Activated T-cell treated with anti-CD3 and anti-CD28 coated beads for 48 hours (primary cell): ENCODE results near the gene CDH13.

Experiments
- DNase-seq: peaks from one replicate; pipeline ENCODE4 v3.0.0-alpha.2; 2020; ENCODE audit warnings: low read depth

CDH13 gene

DNA sequence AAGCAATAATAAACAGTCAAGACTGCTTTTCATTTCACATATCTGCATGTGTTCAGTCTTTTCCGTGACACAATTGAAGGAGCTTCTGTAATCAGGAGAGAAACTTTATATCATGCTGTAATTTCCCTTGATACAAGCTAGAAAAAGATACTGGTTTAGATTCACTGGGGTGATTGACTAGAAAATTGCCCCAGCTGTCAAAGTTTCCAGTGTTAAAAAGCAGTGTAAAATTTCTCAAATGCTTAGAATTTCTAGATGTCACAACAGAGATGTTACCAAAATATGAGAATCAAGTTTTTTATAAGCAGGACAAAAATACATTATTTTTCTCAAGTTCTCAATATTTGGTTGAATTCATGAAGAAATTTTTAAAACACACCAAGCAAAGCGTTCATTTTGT lies 888.6 kb downstream of the CDH13 start:
- no peak for DNase-seq

DNA sequence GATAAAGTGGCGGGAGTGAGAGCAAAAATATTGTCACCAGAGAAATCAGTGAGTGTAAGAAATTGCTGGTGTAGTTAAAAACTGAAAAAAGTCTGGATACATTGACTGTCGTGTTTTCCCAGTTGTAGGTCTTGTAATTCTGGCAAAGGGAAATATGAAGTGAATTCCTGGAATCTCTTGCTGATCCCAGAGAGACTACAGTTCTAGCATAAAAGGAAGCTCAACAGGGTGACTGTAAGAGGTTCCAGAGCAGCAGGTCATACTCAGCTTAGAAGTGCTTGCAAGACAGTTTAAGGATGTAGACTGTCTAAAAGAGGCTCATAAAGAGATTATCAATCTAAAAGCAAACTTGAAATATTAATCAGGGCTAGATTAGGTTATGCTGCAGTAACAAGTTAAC lies 890.2 kb downstream of the CDH13 start:
- DNase-seq, result no peak

DNA sequence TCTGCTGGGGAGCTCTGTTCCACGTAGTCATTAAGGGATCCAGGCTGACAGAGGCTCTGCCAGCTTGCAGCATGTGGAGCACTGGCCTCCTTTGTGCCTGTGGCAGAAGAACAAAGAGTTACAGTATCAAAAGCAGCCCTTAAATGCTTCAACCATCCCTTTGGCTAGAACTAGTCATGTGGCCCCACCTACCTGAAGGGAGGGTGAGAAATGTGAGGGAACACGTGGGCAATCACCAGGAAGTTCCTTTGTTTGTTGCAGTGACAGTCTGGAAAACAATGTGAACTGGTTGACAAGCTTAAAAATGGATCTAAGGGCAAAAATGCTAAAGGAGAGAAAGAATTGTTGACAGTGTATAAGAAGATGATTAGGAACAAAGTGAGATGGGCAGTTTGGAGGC lies 890.6 kb downstream of the CDH13 start:
- no peak for DNase-seq

DNA sequence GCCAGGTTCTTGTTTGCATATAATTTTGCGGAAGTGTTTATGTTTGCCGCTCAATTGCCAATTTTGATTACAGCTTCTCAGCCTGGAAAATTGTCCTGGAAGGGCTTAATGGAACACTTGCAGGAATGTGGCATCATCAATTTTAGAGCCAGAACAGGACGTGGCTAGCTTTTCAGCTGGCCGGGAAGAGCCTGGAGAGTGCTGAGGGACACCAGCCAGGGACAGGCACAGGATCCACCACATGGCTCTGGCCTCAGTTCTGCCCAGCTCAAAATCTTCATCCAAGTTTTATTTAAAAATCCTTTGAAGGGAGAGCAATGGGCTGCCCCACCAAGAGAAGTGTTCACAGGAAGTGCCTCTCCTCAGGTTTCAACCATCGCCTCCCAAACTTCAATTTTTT lies 893.8 kb downstream of the CDH13 start:
- DNase-seq, result no peak

DNA sequence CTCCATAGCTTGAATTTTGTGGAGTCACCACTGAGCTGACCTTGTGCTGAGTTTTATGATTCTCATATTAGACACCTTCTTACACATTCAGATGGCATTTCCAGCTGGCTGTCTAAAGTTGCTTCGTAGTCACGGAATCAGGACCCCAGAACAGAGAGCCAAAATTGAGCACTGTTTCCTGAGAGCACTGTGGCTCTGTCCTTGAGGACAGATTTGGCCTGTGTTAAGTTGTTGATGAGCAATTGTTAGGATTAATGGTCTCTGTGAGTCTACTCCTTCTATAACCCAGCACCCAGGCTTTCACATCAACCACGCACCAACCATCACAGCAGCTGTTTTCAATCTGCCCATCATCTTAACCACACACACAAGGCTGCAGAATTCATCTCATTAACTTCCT lies 903.5 kb downstream of the CDH13 start:
- no peak for DNase-seq

DNA sequence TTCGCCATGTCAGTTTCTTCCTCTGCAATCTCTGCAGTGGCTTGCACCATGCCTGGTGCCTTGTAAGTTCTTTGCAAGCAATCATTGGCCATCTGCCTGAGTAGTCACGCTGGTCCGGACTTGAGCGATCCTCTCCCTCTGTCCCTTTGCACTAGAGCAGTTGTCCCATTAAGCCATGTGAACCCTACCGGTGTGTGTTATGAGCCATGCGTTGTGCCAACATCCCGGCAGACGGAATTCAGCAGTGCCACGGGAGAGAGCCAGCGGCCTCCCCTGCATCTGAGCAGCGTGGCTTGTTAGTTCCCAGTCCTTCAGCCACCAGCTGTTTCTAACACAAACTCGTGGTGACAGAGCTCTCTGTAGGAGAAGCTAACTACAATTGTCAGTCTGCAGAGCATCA lies 905.9 kb downstream of the CDH13 start:
- no peak for DNase-seq

DNA sequence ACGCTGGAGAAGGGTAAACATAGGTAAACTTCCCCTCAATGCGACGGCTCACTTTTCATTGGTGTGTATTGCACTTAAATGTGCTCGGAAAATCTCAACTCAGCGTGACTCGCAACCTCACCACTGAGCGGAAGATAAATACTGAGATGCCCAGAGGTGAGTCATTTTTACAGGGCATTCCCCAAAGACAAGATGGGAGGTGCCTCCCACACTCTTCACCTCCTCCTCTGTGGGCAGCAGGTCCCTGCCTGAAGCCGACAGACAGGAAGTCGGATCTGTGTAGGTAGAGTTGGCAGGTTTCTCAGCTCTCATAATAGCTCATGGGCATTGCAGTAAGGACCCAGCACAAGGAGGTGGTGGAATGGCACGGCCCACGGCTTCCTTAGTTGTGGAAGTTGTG lies 906.4 kb downstream of the CDH13 start:
- no peak for DNase-seq

DNA sequence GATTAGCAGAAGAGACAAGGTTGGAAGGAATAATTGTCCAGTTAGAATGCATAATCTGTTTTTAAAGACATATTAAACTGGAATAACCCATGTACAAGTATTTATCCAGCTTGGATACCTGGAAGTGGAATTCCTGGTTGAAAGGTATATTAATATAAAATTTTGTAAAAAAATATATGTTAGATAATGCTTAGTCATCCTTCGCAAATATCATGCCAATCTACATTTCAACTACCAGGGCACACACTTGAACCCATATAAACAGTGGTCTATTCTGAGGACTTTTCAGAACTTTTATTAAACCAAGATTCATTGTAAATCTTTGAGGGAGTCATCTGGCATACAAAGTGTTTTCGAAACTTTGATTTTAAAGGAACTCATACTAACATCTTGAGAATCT lies 911.9 kb downstream of the CDH13 start:
- DNase-seq, result no peak

DNA sequence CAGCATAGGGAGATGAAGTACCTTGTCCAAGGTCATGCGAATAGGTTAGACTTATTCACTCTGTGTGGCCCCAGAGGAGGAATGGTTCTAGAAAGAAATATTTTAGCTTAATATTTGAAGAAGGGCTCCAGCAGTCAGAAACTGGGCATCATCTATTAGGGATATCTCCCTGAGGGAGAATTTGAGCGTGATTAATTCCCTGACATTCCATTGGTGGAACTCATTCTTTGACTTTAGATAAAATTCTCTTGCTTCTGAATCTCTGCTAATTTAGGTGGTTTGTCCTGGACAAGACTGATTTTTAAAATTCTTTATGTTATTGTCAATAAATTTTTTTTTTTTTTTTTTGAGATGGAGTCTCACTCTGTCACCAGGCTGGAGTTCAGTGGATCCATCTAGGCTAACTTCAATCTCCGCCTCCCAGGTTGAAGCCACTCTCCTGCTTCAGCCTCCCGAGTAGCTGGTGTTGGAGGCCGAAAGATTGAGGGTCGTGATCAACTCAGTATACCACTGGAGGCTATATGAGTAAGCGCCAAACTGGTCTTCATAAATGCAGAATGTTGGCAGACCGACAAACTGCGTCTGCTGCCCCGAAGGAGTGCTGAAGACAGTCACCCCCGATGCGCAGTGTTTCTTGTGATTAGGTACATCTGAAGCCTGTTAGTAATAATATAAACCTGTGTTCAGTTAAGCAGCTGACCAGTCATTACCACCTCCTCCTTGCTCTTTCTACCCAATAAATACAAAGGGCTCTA lies 913.1 kb downstream of the CDH13 start:
- no peak for DNase-seq

DNA sequence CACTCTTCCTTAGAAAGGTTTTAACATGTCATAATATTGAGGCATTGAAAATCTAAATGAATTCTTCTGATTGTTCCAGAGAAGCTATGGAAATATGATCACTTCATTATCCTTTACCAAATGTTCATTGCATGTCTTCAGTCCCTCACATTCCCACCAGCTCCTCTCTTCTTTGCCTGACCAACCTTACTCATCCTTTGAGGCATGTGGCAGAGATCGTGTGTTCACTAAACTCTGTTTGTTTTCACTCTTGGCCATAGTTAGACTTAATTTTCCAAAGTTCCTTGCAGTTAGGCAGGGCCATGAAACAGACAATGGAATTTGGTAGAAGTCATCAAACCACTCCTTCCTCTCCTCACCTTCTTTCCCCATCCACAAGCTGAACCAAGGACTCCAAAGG lies 914.5 kb downstream of the CDH13 start:
- no peak for DNase-seq

DNA sequence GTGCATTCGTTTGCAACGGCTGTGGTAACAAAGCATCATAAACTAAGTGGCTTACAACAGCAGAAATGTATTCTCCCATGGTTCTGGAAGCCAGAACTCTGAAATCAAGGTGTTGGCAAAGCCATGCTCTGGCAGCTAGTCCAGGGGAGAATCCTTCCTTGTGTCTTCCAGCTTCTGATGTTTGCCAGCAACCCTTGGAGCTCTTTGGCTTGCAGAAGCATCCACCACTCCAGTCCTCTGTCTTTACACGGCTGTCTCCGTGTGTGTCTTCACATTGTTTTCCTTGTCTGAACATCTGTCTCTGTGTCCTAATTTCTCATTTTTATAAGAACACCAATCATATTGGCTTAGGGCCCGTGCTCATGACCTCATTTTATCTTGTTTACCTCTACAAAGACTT lies 915.7 kb downstream of the CDH13 start:
- no peak for DNase-seq

DNA sequence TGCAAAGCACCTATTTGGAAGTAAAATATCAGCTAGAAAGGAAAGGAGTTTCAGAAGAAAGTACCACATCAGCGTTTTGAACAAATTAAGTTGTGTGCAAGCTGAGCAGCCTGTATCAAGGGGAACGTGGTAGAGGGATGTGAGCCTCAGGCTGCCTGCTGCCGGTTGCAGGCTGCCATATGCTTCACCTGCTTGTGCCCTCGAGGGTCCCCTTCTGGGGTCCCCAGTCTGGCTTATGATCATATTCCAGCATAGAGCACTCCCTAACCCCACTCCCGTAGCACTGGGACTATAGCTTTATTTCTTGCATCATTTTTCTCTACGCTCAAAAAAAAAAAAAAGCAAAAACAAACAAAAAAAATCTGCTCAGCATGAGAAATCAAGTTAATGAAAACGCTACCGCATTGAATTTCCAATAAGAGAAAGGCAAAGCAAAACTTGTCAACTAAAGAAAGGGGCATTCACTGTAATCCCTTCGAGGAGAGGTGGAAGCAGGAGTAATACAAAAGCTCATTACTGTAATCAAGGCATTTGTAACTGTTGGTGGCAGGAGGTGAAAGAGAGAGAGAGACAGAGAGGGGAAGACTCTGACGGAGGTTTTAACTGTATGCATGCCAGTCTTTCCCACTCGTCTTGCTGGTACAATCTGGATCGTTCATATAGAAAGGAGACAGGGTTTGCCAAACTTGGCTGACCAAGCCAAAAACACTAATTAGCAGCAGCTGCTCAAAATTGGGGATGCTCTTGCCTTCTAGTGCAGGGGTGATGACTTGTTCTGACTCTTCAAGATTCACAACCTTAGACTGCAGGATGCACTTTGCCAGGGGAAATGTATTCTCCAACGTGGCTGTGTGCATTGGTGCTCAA lies 922.8 kb downstream of the CDH13 start:
- no peak for DNase-seq

DNA sequence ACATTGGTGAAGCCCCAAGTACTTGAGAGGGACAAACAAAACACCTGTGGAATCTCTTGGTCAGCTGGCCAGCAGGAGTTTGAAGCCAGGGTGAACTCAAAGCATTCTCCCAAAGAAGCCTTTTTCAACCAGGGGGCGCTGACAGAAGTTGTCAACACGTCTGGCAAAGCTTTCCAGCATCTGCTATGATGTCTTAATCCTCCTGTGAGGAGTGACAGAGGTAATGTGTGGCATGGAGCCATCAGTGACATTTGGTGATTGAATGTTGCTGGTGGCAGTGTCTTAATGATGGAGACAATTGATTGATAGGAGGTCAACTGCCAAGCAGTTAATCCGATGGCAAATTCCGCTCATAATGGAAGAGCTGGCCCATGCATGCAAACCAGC lies 923.4 kb downstream of the CDH13 start:
- no peak for DNase-seq

DNA sequence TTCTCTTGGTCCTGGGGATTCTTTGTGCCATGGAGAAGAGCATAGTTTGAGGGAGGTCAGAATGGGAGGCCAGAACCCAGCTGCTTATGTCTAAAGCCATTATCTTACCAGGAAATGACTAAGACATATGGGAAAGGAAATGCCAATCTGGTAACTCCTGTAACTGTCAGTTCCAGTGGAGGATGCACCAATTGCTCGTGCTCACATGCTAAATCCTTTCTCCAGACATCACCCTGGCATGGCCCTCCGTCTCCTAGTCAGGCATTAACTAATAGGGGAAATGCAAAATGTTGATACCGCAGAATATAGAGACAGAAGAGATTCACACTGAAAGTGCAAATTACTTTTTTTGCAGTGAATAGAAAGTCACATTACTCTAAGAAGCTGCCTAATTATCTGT lies 925.5 kb downstream of the CDH13 start:
- no peak for DNase-seq

DNA sequence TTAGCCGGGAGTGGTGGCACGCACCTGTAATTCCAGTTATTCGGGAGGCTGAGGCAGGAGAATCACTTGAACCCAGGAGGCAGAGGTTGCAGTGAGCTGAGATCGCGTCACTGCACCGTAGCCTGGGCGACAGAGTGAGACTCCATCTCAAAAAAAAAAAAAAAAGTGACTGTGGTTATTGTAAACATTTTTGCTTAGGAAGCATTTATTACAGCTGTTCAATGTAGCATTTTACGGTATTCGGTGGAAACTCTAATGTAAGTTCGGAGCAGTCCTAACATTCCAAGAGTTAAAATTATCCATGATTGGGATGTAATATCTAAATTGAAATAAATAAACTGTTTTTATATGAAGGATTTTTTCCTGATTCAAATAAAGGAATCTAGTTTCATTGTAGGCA lies 926.2 kb downstream of the CDH13 start:
- no peak for DNase-seq

DNA sequence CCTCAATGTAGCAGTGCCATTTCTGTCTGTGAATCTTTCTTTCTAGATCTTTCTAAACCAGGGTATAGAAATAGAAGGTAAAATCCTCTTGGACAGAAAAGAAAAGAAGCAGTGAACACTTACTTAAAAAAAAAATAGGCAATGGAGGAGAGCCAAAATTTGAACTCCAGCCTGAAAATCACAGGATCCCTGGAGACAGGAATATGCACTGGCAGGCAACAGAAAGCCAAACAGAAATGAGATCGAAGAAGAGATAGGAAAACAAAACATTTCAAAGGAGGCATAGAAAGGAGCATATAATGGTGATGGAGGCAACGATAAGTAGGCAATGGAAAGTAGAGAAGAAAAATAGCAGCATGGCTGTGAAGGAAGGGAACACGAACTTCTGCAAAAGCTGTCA lies 927.3 kb downstream of the CDH13 start:
- no peak for DNase-seq

DNA sequence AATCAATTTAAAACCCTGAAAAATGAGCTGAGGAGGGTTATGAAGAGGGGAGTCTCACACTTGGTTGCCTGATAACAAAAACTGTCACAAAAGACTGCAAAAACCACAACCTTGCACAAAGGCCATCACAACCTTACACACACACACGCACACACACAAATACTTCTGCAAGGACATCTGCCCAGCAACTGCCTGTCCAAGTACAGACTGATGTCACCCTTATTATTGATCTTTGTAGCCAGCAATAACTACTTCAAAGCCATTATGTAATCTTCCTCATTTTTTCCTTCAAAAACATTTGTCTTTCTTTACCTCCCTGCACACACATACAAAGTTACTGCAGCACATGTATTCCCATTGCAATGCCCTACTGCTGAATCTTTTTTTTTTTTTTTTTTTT lies 927.8 kb downstream of the CDH13 start:
- no peak for DNase-seq

DNA sequence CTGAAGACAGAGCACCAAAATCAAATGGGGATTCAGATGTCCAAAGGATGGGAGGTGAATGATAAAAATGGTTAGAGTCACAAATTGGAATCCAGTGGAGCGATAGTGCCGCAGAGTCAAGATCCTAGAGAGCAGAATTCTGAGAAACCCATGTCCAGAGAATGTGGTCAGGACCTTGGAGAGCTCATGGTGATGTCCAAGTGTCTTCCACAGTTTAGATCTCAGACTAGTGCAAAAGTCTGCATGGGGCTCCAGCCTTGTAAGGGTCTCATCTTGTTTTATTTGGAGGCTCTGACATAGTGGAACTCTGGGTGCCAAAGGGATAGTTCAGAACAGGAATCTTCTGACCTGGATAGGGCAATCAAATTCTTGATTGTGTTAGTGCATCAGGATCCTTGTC lies 935.1 kb downstream of the CDH13 start:
- no peak for DNase-seq

DNA sequence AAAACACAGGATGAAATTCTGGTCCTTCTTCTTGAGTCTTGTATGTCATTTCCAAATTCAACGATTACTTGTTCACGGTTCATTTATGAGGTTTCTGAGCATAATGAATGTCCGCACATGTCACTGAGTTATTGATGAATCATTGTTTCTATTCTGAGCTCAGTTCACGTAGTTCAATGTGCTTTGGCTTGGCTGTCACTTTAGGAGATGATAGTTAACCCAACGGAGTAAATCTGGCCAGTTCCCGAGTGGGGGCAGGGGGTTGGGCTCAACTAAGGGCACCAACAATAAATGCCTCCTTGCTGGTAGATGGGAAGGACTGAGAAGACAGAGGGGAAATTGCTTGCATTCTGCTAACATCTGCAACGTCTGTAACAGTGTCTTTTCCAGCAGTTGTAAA lies 941.6 kb downstream of the CDH13 start:
- no peak for DNase-seq

DNA sequence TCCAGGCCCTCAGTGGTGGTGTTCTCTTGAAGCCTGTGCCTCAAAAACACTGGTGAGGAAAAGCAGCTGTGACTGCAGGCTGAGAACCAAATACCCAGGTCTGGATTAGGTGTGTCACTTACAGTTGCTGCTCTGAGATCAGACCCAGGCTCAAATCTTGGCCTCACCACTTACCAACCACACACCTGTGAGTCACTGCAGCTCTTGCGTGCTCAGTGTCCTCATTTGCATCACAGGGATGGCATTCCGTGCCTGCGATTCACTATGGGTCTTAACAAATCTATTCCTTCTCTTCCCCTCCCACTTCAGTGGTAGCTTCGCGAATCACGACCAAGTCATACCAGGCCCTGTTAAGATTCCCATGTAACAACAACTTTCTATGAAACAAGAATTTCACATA lies 947.6 kb downstream of the CDH13 start:
- DNase-seq, result no peak

DNA sequence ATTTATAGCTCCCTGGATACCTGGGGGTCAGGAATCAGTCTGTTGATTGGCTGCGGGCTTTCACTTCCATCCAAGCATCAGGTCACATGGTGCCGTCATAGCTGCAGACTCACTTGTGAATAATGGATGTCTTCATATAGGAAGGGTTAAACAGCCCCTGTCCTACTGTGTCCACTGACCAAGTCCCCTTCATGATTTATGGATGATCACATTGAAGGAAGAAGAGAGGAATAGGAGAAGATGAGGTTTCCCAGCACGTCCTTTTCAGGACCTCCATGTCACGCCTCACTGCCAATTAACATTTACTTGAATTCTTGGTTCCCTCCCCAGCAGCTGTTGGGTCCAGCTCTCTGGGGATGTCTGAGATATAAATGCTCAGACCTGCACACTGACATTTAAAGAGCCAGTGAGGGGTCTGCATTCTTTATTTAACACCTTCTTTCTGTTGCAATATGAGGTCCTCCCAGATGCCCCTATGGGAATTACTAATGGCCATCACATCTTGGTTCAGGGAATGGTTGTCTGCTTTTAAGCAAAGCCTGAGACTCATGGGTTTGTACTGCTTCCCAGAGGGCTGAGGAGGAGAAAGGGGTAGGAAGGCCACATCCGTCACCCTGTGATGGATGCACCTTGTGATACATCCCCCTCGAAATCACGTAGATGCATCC lies 950.4 kb downstream of the CDH13 start:
- no peak for DNase-seq

DNA sequence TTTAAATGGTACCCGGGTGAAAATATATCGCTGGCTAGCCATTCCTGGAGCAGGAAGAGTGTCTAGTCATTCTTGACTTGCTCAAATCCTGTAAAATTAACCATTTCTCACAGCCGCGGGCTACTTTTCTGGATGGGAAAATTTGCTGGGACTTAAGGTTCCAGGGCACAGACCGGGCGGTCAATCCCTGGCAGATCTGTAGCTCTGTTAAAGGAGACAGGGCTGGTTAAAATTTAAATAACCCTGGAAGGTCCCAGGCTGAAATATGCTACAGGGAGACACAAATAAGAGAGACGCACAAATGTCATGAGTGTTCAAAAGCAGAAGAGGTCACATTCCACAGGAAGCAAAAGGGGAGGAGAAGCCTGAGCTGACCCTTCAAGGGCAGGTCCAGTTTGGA lies 951.4 kb downstream of the CDH13 start:
- no peak for DNase-seq

DNA sequence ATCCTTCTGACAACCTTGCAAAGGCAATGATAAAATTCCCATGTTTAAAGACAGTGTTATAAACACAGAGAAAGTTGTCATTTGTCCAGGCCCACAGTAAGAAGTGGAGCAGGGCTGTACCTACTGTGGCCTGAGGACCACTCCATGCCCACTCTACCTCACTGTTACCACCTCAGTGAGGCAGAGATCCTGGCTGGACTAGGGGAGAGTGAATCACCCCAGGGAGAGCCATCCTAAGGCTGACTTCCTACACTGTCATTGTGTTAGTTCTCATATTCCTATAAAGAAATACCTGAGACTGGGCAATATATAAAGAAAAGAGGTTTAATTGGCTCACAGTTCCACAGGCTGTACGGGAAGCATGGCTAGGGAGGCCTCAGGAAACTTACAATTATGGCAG lies 952.3 kb downstream of the CDH13 start:
- DNase-seq, result no peak
